ENCODE results near the gene KLK10. TPM values are rescaled to one million over a fixed set of nuclear protein-coding genes. Genes with fewer than 3 reads are reported as not detected.

KLK10 gene
- total RNA-seq, 1 experiment from 2014 or later, result 33.6 TPM

DNA sequence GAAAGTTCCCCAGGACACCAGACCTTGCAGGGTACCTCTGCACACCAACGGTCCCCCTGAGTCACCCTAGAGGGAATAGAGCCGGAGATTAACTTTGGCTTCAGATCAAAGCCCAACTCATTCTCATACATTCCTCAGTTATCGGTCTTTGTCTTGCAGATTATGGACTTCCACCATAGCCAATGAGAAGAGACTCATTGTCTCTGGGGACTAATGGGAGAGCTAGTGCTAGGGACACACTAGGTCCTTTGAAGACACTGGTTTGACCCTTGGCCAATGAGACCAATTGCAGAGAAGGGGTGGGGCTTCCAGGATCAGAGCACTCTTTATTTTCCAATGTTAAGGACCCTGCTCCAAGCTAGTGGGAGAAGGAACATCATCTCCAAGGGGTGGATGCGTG is 41.9 kb downstream of the KLK10 start:
- no peak overlapping the region for H3K9ac ChIP-seq (ENCODE audit: low read length)
- intact Hi-C loops (cut with micrococcal nuclease), result no loop called here
- H2AFZ ChIP-seq (ENCODE audit: low read depth, low read length, poor library complexity, severe bottlenecking), result no peak overlapping the region
- H3K4me2 ChIP-seq (ENCODE audit: low read length), result peak overlapping the region; percentile 35
- H3K4me3 ChIP-seq (replicated peaks in 1 of 2; ENCODE audit: low read depth in 1 of 2, low read length in 2 of 2), result no peak overlapping the region
- H3K9me3 ChIP-seq (ENCODE audit: control insufficient read depth in 1 of 2, insufficient read depth in 1 of 2, low read depth in 1 of 2, low read length in 2 of 2), result no peaks in the 10 kb centered on the region
- ChIA-PET CTCF (no interaction called here), POLR2A (interaction anchor here (0.9 kb wide), 1 partner anchor 15 kb away, joined by 3 read pairs; no protein-coding TSS in a partner anchor), RAD21 (ENCODE audit: low non-redundant PET in 1 of 2, low total read pairs in 2 of 2, uncharacterized antibody in 2 of 2, unreplicated experiment in 2 of 2) (interaction anchor here in 1 of 2 experiments (0.7 kb wide), 1 partner anchor 39 kb away, joined by 3 read pairs; no protein-coding TSS in a partner anchor)
- peaks cover 38 to 85% of the 10 kb centered on the region in 2 experiments for H3K4me1 ChIP-seq (ENCODE audit: control insufficient read depth in 1 of 2, insufficient read depth in 2 of 2, low read length in 2 of 2)
- H3K9me2 ChIP-seq (ENCODE audit: insufficient read depth), result no peaks in the 10 kb centered on the region
- H3K27me3 ChIP-seq (ENCODE audit: insufficient read depth, low read length), result no peaks in the 10 kb centered on the region
- H4K20me1 ChIP-seq (ENCODE audit: insufficient read depth), result no peaks in the 10 kb centered on the region
- H3K79me2 ChIP-seq (ENCODE audit: insufficient read depth, low read length), result no peaks in the 10 kb centered on the region
- BruUV-seq (replicated peaks), result no TSS peak
- peak; percentile 39 for ATAC-seq
- DNase-seq (ENCODE audit: low read depth, low spot score), result peak; percentile 45
- no peaks in the 10 kb centered on the region for H3K36me3 ChIP-seq (ENCODE audit: control insufficient read depth in 1 of 2, insufficient read depth in 2 of 2, low read length in 2 of 2)
- TF ChIP-seq CEBPB (IDR thresholded peaks at IDR 0.05; ENCODE audit: low read depth) (no peak), CBX3 (IDR thresholded peaks at IDR 0.05; ENCODE audit: low read depth) (0 out of 2 replicates have a peak, but pooled peaks have one; percentile 19), SP1 (IDR thresholded peaks at IDR 0.05; ENCODE audit: low read depth) (0 out of 2 replicates have a peak, but pooled peaks have one; percentile 26), EZH2phosphoT487 (IDR thresholded peaks at IDR 0.05; ENCODE audit: borderline replicate concordance) (no peak), JUND (IDR thresholded peaks at IDR 0.05) (0 out of 2 replicates have a peak, but pooled peaks have one; percentile 9), FOSL1 (IDR thresholded peaks at IDR 0.05; ENCODE audit: low read depth) (no peak)
- no peak overlapping the region for H3K27ac ChIP-seq (ENCODE audit: low read depth, low read length)

DNA sequence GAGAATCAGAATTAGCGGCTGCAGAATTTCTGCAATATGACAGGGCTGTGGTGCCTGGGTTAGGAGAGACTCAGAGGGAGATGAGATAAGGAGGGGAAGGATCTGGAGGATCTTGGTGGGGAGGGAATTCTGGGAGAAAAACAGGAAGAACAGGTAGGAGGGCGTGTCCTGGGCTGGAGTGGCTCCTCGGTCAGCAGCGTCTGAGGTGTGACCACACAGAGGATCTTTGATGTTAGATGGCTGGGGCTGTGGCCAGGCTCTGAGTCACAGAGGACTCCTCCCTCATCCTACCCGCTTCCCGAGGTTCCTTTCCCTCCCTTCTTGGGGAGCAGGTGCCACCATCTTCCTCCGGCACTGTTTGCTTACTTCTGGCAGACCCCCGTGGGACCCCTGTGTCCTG is 43.7 kb downstream of the KLK10 start:
- intact Hi-C loops (cut with micrococcal nuclease), result no loop called here
- no peaks in the 10 kb centered on the region for H4K20me1 ChIP-seq (ENCODE audit: insufficient read depth)
- H3K9me2 ChIP-seq (ENCODE audit: insufficient read depth), result no peaks in the 10 kb centered on the region
- POLR2A ChIA-PET, result no interaction called here
- H2AFZ ChIP-seq (ENCODE audit: low read depth, low read length, poor library complexity, severe bottlenecking), result no peak overlapping the region
- no peaks in the 10 kb centered on the region for H3K9me3 ChIP-seq (ENCODE audit: control insufficient read depth in 1 of 2, insufficient read depth in 1 of 2, low read depth in 1 of 2, low read length in 2 of 2)
- peak overlapping the region; percentile 37; the same call in 1 of the 2 replicates for H3K9ac ChIP-seq (ENCODE audit: low read length)
- no peaks in the 10 kb centered on the region for H3K36me3 ChIP-seq (ENCODE audit: control insufficient read depth in 1 of 2, insufficient read depth in 2 of 2, low read length in 2 of 2)
- peak overlapping the region; percentile 53 for H3K27ac ChIP-seq (ENCODE audit: low read depth, low read length)
- CTCF ChIA-PET, result no interaction called here
- DNase-seq (ENCODE audit: low read depth, low spot score) (peak; percentile 94), ATAC-seq (peak; percentile 96)
- no TSS peak for BruUV-seq (replicated peaks)
- H3K4me2 ChIP-seq (ENCODE audit: low read length), result peak overlapping the region; percentile 63
- peak overlapping the region in 1 of 2 experiments; percentile 12; a peak in 3 of 4 replicates for H3K4me3 ChIP-seq (replicated peaks in 1 of 2; ENCODE audit: low read depth in 1 of 2, low read length in 2 of 2)
- RAD21 ChIA-PET (ENCODE audit: low non-redundant PET in 1 of 2, low total read pairs in 2 of 2, uncharacterized antibody in 2 of 2, unreplicated experiment in 2 of 2), result no interaction called here
- no peaks in the 10 kb centered on the region for H3K27me3 ChIP-seq (ENCODE audit: insufficient read depth, low read length)
- H3K79me2 ChIP-seq (ENCODE audit: insufficient read depth, low read length), result no peaks in the 10 kb centered on the region
- H3K4me1 ChIP-seq (ENCODE audit: control insufficient read depth in 1 of 2, insufficient read depth in 2 of 2, low read length in 2 of 2), result peaks cover 36 to 82% of the 10 kb centered on the region in 2 experiments
- TF ChIP-seq EZH2 (IDR thresholded peaks at IDR 0.05) (no peak), SP1 (IDR thresholded peaks at IDR 0.05; ENCODE audit: low read depth) (peak; percentile 91), TCF7L2 (IDR thresholded peaks at IDR 0.05; ENCODE audit: borderline replicate concordance, extremely low read depth, insufficient read depth, insufficient read length) (peak; percentile 90), JUND (IDR thresholded peaks at IDR 0.05) (peak; percentile 78), FOSL1 (IDR thresholded peaks at IDR 0.05; ENCODE audit: low read depth) (peak; percentile 59), RAD21 (IDR thresholded peaks at IDR 0.05; ENCODE audit: low read depth) (no peak), ZFX (IDR thresholded peaks at IDR 0.05) (no peak), EGR1 (IDR thresholded peaks at IDR 0.05; ENCODE audit: low read depth) (no peak), ELF1 (IDR thresholded peaks at IDR 0.05; ENCODE audit: borderline replicate concordance, low read depth) (no peak)
- TF ChIP-seq, protein P1, sequence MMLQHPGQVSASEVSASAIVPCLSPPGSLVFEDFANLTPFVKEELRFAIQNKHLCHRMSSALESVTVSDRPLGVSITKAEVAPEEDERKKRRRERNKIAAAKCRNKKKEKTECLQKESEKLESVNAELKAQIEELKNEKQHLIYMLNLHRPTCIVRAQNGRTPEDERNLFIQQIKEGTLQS (IDR thresholded peaks at IDR 0.05), result no peak
- TF ChIP-seq, protein P2, sequence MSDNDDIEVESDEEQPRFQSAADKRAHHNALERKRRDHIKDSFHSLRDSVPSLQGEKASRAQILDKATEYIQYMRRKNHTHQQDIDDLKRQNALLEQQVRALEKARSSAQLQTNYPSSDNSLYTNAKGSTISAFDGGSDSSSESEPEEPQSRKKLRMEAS (IDR thresholded peaks at IDR 0.05), result peak; percentile 84
- TF ChIP-seq, protein P3, sequence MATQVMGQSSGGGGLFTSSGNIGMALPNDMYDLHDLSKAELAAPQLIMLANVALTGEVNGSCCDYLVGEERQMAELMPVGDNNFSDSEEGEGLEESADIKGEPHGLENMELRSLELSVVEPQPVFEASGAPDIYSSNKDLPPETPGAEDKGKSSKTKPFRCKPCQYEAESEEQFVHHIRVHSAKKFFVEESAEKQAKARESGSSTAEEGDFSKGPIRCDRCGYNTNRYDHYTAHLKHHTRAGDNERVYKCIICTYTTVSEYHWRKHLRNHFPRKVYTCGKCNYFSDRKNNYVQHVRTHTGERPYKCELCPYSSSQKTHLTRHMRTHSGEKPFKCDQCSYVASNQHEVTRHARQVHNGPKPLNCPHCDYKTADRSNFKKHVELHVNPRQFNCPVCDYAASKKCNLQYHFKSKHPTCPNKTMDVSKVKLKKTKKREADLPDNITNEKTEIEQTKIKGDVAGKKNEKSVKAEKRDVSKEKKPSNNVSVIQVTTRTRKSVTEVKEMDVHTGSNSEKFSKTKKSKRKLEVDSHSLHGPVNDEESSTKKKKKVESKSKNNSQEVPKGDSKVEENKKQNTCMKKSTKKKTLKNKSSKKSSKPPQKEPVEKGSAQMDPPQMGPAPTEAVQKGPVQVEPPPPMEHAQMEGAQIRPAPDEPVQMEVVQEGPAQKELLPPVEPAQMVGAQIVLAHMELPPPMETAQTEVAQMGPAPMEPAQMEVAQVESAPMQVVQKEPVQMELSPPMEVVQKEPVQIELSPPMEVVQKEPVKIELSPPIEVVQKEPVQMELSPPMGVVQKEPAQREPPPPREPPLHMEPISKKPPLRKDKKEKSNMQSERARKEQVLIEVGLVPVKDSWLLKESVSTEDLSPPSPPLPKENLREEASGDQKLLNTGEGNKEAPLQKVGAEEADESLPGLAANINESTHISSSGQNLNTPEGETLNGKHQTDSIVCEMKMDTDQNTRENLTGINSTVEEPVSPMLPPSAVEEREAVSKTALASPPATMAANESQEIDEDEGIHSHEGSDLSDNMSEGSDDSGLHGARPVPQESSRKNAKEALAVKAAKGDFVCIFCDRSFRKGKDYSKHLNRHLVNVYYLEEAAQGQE (IDR thresholded peaks at IDR 0.05; ENCODE audit: low read depth), result no peak
- TF ChIP-seq, protein P4, sequence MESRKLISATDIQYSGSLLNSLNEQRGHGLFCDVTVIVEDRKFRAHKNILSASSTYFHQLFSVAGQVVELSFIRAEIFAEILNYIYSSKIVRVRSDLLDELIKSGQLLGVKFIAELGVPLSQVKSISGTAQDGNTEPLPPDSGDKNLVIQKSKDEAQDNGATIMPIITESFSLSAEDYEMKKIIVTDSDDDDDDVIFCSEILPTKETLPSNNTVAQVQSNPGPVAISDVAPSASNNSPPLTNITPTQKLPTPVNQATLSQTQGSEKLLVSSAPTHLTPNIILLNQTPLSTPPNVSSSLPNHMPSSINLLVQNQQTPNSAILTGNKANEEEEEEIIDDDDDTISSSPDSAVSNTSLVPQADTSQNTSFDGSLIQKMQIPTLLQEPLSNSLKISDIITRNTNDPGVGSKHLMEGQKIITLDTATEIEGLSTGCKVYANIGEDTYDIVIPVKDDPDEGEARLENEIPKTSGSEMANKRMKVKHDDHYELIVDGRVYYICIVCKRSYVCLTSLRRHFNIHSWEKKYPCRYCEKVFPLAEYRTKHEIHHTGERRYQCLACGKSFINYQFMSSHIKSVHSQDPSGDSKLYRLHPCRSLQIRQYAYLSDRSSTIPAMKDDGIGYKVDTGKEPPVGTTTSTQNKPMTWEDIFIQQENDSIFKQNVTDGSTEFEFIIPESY (IDR thresholded peaks at IDR 0.05; ENCODE audit: extremely low read depth, insufficient replicate concordance, low read length), result no peak
